Measurements from ENCODE around the gene CARD14.
A peak's percentile ranks its signal among the peaks of the same experiment; 100 is the strongest.

The CARD14 gene

DNA sequence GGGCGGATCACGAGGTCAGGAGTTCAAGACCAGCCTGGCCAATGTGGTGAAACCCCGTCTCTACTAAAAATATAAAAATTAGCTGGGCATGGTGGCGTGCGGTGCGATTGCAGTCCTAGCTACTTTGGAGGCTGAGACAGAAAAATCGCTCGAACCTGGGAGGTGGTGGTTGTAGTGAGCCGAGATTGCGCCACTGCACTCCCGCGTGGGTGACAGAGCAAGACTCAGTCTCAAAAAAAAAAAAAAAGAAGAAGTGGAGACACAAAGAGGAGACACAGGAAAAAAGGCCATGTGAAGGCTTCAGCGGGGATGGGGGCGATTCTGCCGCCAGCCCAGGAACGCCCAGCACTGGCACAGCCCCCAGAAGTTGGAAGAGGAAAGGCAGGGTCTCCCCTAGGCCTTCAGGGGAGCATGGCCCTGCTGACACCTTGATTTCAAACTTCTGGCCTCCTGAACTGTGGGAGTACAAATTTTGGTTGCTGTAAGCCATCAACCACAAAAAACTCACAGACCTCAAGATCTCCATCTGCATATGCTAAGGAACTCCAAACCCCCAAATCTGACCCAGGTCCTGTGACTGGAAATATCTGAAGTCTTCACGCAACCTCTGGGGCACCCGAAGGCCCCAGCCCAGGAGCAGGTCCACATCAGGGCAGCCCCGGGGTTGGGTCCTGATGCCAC, 43.3 kb downstream of the CARD14 start:
- ATAC-seq, result no peak

DNA sequence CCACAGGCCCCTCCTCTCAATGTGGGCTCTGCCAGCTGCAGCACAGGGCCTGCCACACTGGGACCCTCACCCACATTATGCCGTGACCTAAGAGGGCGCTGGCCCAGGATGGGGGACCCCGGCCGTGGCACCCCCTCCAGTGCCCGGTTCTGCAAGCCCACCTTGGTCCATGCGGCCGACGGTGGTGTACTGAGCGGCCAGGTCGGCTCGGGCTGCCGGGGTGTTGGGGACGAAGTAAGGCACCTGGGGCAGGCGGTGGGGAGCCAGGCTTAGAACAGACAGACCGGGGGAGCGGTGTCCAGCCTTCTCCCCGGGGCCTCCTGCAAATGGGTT, 43.8 kb downstream of the CARD14 start:
- ATAC-seq, result no peak

DNA sequence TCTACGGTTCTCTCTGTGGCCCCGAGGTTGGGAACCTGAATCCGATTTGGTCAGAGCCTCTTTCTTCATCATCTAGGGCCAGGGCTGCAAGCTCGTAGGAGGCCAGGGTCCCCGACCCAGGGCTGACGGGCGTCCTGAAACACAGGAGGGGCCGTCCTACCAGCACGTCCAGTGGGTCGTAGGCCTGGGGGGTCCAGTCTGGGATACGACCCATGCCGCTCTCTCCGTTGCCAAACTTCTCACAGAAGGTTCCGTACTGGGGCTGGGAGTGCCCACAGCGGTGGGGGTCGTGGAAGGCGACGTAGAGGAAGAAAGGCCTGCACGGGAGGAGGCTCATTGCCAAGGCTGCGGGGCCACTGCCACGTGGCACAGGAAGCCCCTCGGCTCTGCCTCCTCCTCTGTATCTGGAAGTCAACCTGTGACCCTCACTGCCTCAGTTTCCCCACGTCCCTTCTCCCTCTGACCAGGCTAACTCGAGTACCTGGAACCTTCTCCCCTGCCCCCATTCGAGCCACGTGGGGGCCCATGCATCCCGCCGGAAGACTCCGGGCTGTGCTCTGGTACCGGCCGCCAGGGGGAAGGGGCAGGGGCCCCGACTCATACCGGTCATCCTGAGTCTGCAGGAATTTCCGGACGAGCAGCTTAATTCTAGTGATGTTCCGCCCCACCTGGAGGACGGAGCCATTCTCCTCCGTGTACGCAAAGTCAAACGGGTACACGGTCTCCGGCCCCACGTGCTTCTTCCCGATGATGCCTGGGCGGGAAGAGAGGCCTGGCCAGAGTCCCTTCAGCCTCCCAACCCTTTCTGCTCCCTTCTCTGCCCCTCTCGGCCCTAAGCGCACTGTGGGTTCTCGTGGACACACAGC, 44.4 kb downstream of the CARD14 start:
- no peak for ATAC-seq

DNA sequence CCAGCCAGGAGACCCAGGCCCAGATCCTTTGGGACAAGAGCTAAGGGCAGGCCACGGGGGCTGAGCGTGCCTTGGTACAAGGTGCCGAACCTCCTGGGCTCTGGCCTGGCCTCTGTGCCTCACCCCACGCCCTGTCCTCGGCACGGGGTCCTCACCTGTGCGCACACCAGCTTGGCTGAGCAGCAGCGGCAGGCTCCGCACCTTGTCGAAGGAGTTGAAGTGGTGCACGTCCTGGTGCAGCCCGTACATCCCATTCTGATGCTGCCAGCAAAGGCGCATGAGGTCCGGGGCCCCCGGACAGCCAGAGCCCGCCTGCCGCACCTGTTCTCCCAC, 45.0 kb downstream of the CARD14 start:
- no peak for ATAC-seq

DNA sequence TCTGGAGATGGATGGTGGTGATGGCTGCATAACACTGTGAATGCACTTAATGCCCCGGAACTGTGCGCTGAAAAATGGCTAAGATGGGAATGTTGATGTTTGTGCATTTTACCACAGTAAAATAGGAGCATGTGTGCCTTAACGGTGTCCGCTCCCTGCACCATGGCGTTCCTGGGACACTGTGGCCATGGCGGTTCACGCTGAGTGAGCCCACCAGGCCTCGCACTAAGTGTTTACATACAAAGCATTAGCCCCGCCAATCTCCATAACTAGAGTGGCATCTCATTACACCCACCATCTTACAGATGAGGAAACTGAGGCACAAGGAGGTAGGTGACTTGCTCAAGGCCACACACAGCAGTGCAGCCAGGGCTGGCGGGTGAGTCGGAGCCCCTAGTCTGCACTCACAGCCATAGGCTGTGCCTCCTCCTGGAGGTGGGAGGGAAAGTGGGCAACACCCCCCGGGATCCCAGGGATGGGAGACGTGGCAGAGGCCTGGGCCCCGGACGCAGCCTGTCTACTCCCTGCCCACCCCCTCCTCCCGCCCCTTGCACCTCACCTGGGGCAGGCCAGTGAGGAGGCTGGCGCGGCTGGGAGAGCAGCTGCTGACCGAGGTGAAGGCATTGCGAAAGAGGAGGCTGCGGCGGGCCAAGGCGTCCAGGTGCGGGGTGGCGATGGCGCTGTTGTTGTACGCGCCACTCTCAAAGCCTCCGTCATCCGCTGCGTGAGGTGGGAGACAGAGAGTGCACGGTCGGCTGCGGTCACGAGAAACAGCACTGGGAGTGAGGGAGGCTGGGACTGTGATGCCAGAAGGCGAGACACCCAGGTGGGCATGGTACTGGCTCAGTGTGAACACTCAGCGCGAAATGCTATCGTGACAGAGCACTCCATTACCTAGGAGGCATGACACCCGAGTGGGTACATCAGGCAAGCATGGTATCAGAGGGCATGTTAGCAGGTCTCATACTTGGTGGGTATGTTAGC, 46.9 kb downstream of the CARD14 start:
- no peak for ATAC-seq

DNA sequence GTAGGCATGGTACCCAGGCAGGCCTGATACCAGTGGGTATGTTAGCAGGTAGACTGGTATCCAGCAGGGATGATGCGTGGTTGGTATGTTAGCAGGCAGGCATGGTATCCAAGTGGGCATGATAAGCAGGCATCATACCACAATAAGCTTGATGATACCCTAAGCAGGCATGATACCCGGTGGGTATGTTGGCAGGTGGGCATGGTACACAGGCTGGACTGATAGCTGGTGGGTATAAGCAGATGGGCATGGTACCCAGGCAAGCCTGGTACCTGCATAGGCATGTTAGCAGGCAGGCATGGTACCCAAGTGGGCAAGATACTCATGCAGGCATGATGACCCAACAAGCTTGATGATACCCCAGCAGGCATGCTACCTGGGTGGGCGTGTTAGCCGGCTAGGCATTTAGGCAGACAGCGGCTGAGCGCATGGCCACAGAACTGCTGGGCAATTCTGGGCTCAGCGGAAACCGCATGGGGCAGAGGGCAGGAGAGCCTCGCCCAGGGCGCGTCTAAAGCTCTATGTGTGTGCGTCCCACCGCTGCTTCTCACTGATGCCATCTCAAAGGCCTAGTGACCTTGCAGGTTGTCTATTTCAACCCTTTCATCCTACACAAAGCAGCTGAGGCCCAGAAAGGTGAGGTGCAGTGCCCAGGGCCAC, 48.0 kb downstream of the CARD14 start:
- no peak for ATAC-seq

DNA sequence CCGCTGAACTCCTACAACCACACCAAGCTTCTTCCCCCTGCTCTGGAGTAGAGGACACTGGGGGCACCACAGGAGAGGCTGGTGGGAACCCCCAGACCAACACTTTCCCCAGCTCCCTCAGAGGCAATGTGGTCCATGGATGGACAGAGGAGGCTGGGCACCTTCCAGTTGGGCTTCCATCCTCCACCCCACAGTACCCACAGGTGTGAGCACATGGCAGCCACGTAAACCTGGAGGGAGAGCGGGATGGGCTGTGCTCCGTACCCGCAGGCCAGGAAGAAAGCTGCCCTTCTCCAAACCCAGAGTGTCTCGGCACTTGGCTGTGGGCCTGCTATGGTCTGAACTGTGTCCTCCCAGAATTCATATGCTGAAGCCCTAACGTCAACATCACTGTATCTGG, 48.6 kb downstream of the CARD14 start:
- ATAC-seq, result no peak

DNA sequence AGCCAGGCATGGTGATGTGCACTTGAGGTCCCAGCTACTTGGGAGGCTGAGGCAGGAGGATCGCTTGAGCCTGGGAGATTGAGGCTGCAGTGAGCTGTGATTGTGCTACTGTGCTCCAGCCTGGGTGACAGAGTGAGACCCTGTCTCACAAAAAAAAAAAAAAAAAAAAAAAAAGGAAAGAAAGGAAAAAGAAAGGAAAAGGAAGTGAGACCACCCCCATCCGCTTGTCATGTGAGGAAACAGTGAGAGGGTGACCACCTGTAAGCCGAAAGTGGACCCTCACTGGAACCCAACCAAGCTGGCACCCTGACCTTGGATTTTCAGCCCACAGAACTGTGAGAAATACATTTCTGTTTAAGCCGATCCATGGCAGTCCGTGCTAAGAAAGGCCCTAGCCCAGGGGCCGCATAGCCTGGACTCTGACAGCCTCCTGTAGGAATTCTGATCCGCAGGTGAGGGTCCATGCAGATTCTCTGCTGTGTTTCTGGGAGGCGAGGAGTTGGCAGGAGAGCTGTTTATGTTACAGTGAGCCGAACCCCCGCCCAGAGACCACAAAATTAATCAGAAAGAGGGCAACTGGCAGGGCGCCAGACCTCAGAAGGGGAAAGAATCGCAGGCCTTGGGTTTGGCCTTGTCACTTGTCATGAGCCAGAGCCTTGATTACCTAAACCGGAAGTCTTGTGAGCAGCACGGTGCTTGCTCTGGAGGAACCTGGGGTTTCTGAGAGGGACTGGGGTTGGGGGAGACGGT, 49.4 kb downstream of the CARD14 start:
- peak; percentile 93 to 95 for ATAC-seq

DNA sequence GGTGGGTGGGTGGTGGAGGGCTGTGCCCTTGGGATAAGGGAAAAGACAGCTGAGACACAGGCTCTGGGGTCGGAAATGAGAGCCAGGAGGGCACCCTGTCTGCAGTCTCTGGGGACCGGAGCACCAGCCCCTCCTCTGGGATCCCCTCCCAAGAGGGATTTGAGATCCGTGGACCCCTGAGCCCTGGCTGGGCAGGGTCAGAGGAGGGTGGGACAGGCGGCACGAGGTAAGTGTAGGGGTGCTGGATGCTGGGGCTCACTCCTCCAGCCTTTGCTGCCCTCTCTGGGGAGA, 49.9 kb downstream of the CARD14 start:
- ATAC-seq, result peak; percentile 10 to 11

DNA sequence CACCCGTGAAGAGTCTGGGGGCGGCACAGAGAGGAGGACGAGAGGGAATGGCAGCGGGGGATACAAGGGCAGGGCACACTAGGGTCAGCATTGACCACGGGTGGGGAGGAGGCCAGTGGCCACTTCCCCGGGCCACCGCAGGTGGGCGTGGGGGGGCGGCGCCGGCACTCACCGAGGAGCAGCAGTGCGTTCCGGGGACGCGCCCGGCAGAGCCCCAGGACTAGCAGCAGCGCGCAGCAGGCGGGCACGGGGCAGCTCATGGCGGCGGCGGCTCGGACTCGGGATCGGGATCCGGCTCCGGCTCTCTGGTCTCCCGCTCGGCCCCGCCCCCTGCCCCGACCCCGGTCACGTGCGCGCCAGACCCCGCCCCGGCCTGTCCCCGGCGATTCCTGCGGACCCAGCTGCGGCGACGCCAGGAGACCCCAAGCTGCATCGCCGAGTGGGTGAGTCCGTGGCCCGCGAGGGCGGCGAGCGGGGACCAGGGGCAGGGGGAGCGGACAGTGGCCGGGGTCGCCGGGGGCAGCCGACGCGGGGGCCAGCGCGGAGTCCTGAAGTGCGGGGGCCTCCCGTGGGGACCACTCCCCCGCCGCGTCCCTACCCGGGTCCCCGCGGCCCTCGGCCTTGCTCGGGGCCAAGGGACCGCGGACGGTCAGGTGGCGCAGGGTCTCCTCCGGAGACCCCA, 50.4 kb downstream of the CARD14 start, which contains the start of the genes SGSH and SLC26A11:
Gene SGSH, minus strand, starts transcription at position 280 of the 682 bp plus-strand sequence. Its CDS starts 20 bp downstream, at position 260.
Gene SLC26A11, plus strand, starts transcription at position 374 of the 682 bp plus-strand sequence. CDS start 1,134 bp downstream, outside the sequence.
- ATAC-seq, result peak; percentile 41 to 43

DNA sequence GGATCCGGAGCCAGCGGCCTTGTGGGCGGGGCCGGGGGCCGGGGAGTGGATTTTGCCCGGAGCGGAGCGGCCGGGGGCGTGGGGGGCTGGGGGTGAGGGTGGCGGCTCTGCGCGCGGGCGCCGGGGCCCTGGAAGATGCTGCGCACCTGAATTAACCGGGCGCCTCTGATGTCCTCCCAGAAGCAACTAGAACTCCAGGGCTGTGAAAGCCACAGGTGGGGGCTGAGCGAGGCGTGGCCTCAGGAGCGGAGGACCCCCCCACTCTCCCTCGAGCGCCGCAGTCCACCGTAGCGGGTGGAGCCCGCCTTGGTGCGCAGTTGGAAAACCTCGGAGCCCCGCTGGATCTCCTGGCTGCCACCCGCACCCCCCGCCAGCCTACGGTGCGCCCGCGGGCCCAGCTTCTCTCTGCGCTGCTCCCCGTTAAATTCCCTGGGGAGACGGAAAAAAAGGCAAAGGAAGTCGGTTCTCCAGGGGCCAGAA, 50.9 kb downstream of the CARD14 start:
- ATAC-seq, result no peak

DNA sequence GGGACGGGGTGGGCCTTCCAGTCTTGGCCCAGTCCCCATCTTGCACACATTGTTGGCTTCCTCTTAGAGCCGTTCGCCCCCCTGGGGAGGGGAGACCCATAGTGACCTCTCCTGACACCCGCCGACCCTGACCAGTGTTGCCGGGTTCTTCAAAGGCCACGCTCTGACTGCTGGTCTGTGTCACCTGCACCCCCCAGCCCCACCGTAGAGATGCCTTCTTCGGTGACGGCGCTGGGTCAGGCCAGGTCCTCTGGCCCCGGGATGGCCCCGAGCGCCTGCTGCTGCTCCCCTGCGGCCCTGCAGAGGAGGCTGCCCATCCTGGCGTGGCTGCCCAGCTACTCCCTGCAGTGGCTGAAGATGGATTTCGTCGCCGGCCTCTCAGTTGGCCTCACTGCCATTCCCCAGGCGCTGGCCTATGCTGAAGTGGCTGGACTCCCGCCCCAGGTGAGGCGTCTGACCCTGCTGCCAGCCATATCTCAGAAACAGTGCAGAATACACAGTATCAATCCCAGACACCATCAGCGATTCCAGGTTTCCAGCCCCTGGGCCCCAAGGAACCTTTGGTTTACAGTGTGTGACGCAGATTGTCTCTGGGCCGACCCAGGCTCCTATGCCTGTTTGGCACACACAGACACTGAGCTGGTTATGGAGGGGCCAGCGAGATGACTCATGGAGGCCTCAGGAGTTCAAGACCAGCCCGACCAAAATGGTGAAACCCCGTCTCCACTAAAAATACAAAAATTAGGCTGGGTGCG, 51.7 kb downstream of the CARD14 start:
- no peak for ATAC-seq

DNA sequence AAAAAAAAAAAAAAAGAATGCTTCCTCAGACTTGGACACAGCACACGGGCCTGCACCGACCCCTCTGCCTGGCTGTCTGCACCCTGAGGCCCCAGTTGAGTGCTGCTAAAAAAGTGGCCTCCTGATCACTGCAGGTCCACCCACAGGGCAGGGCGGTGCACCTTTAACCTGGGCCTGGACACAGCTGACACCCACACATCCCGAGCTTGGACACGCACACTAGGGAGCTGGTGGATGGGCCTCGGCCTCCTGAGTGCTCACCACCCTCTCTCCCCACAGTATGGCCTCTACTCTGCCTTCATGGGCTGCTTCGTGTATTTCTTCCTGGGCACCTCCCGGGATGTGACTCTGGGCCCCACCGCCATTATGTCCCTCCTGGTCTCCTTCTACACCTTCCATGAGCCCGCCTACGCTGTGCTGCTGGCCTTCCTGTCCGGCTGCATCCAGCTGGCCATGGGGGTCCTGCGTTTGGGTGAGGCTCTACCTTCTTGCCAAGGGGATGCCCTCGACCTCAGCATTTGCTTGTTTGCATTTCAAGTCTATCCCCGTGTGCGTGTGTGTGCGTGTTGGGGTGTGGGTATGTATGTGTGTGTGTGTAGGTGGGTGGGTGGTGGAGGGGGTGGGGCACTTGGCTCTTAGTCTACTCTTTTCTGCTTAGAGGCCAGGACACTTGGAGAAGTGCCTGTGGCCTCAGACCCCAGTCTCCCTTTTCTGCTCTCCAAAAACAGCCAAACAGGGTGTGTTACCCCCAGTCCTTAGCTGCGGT, 52.7 kb downstream of the CARD14 start:
- no peak for ATAC-seq

DNA sequence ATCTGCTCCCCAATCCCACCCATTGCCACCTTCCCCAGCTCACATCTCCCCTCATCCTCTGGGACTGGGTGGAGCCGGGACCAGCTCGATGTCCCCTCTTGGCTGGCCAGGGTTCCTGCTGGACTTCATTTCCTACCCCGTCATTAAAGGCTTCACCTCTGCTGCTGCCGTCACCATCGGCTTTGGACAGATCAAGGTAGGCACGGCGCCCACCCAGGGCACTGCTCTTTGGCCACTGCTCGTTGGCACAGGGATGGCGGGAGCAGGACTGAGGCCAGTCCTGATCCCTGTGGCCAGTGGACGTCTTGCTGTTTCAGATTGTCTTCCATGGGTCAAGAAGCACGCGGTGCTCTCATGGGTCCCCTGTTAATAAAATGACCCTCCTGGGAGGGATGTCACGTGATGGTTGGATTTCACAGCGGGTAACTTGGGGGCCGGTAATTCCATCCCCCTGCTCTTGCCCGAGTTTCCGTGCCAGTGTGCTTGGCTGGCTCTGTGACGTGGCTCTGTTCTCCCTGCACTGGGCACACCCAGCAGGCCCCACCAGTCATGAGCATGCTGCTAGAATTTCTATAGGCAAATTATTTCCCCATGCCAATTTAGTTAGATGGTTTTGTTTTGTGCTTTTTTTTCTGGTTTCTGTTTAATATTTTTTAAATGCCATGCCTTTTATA, 53.4 kb downstream of the CARD14 start:
- ATAC-seq, result no peak

DNA sequence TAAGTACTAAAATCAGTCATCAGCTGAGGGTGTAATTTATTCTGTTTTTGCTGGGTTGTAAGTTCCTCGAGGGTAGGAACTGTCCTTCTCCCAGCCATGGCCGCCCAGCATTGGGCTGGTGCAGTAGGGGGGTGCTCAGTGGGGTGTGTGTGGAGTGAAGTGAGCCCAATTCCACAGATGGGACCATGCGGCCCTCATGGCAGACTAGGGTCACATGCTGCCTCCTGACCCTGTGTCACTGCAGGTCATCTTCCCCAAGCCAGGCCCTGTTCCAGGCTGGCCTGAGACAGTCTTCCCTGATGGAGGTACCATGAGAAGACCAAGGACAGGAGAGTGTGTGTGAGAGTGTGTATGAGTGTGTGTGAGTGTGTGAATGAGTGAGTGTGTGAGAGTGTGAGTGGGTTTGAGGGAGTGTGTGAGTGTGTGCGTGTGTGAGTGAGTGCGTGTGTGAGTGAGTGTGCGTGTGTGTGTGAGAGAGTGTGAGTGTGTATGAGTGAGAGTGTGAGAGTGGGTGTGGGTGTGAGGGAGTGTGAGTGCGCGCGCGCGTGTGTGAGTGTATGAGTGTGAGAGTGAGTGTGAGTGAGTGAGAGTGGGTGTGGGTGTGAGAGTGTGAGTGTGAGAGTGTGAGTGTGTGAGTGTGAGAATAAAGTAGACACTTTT, 54.1 kb downstream of the CARD14 start:
- ATAC-seq, result no peak

DNA sequence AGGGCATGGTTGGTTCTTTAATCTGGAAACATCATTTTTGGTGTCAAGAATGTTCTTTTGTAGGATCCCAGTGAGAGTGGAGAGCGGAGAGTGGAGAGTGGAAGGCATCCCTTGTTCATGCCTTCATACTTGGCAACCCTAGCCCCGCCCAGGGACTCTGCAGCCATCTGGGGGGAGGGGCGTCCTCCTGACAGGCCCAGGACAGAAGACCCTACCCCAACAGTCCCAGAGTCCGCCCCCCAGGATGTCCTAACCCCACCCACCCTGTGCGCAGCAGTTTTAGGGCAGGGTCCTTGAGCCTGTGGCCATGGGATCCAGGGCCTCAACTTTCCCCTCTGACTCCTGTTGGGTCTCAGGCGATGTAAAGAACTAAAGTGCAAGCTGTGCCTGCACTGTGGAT, 54.9 kb downstream of the CARD14 start:
- ATAC-seq, result no peak

DNA sequence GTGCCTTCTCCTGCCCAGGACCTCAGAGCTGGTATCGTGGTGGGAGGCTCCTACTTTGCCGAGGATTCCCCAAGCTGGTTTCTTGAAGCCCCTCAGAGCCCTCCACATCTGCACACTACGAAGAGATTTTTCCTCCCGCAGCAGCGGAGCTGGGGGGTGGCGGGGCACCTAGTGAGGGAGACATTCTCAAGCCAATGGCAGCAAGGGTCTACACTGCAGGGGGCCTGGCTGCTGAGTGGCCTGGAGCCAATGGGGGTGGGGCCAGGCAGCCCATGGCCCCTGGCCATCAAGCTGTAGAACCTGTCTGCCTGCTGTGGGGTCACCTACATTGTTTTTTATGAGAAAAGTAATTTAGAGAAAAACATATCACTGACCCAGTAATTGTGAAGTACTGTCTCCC, 55.4 kb downstream of the CARD14 start:
- no peak for ATAC-seq

DNA sequence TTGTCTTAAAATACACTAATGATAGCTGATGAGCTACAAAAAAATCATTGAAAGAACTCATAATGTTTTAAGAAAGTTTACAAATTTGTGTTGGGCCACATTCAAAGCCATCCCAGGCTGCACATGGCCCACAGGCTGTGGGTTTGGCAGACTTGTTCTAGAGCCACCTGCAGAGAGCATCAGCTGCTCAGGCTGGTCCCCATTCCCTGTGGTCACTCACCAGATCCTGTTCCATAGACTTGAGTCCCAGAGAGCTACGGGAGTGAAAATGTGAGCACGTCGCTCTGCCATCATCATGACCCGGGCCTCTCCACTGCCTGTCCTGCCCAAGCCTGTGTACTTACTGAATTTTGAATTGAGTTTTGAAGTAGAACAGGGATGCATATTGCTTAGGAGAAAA, 57.3 kb downstream of the CARD14 start:
- ATAC-seq, result no peak

Data from activated CD4-positive, CD25-positive, alpha-beta regulatory T cell treated with anti-CD3 and anti-CD28 coated beads, Interleukin-2, amount 50 U/mL, for 24 hours (primary cell).